ENCODE measurements around the gene GNG7.

GNG7 gene

DNA sequence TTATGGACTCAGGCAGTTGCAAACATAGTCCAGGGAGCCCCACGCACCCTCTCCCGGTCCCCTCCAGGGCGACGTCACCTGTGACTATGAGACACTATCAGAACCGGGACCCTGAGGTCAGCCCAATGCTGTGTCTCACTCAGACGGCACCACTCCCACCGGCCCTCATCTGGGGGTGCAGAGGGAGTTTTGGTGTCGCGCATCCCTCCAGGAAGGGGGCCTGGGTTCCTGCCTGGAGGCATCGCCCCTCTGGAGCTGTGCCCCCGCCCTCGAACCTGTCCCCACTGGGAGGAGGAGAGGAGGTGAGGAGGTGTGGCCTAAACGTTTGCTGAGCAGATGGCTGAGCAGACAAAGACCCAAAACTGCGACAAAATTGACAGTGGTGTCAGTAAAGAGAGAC, 175.3 kb downstream of the GNG7 start:
- TF ChIP-seq, protein P1, sequence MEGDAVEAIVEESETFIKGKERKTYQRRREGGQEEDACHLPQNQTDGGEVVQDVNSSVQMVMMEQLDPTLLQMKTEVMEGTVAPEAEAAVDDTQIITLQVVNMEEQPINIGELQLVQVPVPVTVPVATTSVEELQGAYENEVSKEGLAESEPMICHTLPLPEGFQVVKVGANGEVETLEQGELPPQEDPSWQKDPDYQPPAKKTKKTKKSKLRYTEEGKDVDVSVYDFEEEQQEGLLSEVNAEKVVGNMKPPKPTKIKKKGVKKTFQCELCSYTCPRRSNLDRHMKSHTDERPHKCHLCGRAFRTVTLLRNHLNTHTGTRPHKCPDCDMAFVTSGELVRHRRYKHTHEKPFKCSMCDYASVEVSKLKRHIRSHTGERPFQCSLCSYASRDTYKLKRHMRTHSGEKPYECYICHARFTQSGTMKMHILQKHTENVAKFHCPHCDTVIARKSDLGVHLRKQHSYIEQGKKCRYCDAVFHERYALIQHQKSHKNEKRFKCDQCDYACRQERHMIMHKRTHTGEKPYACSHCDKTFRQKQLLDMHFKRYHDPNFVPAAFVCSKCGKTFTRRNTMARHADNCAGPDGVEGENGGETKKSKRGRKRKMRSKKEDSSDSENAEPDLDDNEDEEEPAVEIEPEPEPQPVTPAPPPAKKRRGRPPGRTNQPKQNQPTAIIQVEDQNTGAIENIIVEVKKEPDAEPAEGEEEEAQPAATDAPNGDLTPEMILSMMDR (IDR thresholded peaks at IDR 0.05; ENCODE audit: poor library complexity, severe bottlenecking) = no peak
- Histone ChIP-seq H3K9me3 (ENCODE audit: severe bottlenecking) (no peaks in the 10 kb centered on the region), H3K27me3 (ENCODE audit: insufficient read depth, poor library complexity, severe bottlenecking) (no peaks in the 10 kb centered on the region), H3K36me3 (ENCODE audit: low read depth) (no peaks in the 10 kb centered on the region), H3K4me1 (ENCODE audit: insufficient read depth, poor library complexity, severe bottlenecking) (peaks cover 21% of the 10 kb centered on the region), H3K27ac (ENCODE audit: poor library complexity, severe bottlenecking) (peak overlapping the region; percentile 94), H3K4me3 (ENCODE audit: severe bottlenecking) (no peak overlapping the region)
- ATAC-seq (ENCODE audit: low read depth) (no peak), DNase-seq (ENCODE audit: low spot score) (no peak)

DNA sequence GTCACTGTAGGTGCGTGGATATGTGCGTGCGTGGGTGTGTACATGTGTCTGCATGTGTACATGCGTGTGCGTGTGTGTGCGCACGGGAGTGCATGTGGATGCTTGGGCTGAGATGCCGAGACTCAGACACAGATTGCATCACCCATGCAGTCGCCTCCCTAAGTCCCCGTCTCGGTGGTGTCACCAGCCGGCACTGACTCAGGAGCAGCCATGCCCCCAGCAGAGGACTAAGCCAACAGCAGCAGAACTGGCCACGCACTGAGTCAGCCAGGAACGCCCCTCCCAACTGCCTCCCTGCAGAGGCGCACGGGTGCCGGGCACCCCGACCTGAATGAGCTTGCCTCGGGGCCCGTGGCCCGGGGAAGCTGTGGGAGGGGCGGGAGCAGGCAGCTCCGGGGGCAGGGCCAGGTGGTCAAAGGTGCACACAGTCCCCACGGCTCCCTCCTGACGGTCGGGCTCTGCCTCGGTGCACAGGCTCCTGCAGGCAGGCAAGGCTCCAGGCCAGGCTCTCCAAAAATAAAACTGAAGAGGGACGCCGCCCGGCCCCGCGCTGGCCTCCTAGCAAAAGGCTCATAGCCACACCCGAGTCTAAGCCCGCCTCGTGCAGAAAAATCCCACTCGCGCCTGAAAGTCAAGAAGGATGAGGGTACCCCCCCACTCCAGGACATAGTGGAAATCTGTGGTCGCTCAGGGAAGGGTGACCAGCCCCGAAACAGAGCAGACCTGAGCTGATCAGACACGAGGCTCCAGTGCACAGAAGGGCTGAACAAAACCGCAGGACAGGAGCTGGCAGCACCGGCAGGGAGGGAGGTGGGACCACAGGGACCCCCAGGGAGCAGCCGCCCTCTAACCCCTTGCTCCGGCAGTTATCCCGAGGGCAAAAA, 177.4 kb downstream of the GNG7 start:
- TF ChIP-seq, protein P1 (IDR thresholded peaks at IDR 0.05; ENCODE audit: poor library complexity, severe bottlenecking) = no peak
- DNase-seq (ENCODE audit: low spot score) = no peak
- H3K36me3 ChIP-seq (ENCODE audit: low read depth) = no peaks in the 10 kb centered on the region
- H3K9me3 ChIP-seq (ENCODE audit: severe bottlenecking) = no peaks in the 10 kb centered on the region
- peak overlapping the region; percentile 9 for H3K4me3 ChIP-seq (ENCODE audit: severe bottlenecking)
- peak; percentile 70 for ATAC-seq (ENCODE audit: low read depth)
- no peaks in the 10 kb centered on the region for H3K27me3 ChIP-seq (ENCODE audit: insufficient read depth, poor library complexity, severe bottlenecking)
- H3K4me1 ChIP-seq (ENCODE audit: insufficient read depth, poor library complexity, severe bottlenecking) = peaks cover 20% of the 10 kb centered on the region
- H3K27ac ChIP-seq (ENCODE audit: poor library complexity, severe bottlenecking) = peak overlapping the region; percentile 77

DNA sequence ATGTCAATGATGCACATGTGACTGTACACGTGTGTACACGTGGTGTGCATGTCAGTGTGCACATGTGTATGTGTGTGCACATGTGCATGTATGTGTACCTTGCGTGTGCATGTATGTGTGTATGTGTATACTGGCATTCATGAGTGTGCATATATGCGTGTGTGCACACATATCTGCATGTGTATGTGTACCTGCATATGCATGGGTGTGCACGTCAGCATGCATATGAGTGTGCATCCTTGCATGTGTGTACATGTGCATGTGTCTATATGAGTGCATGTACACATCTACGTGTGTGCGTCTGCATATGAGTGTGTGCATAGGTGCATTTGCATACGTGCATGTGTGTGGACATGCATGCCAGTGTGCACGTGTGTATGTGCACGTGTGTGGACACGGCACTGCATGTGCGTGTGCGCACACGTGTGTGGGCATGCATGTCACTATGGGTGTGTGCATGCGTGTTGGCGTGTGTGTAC, 178.1 kb downstream of the GNG7 start:
- no peak for DNase-seq (ENCODE audit: low spot score)
- Histone ChIP-seq H3K9me3 (ENCODE audit: severe bottlenecking) (no peaks in the 10 kb centered on the region), H3K4me3 (ENCODE audit: severe bottlenecking) (no peak overlapping the region), H3K4me1 (ENCODE audit: insufficient read depth, poor library complexity, severe bottlenecking) (peaks cover 14% of the 10 kb centered on the region), H3K36me3 (ENCODE audit: low read depth) (no peaks in the 10 kb centered on the region), H3K27me3 (ENCODE audit: insufficient read depth, poor library complexity, severe bottlenecking) (no peaks in the 10 kb centered on the region), H3K27ac (ENCODE audit: poor library complexity, severe bottlenecking) (peak overlapping the region; percentile 77)
- ATAC-seq (ENCODE audit: low read depth) = no peak
- TF ChIP-seq, protein P1 (IDR thresholded peaks at IDR 0.05; ENCODE audit: poor library complexity, severe bottlenecking) = no peak

DNA sequence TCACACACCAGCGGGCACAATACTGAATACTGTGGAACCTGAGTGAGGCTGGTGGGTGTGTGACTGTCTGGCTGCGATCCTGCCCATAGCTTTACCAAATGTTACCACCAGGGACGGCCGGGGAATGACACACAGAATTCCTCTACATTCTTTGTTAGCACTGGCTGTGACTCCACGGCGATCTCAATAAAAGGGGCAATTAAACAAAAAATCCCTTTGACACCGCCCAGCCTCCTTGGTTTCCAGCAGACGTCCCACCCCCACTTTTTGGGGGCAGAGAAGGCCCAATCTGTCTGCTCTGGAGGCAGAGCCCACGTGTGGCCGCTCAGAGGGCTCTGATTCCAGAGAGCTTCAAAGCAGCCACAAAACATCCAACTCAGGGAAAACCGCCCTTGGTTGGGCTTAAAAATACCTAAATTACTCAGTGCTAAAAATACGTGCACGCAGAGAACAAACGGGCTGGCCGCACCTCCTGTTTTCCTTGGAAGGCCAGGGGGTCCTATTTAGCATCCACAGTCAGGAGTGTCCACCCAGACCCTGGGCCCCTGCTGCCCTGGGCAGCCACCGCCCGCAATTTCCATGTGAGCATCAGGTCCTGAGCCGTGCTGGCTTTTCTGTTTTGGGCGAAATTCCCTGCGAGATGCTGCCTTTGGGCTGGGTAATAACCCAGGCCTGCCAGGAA, 178.7 kb downstream of the GNG7 start:
- H3K27me3 ChIP-seq (ENCODE audit: insufficient read depth, poor library complexity, severe bottlenecking) = no peaks in the 10 kb centered on the region
- no peaks in the 10 kb centered on the region for H3K9me3 ChIP-seq (ENCODE audit: severe bottlenecking)
- H3K4me1 ChIP-seq (ENCODE audit: insufficient read depth, poor library complexity, severe bottlenecking) = peaks cover 7% of the 10 kb centered on the region
- ATAC-seq (ENCODE audit: low read depth) (no peak), DNase-seq (ENCODE audit: low spot score) (no peak)
- no peaks in the 10 kb centered on the region for H3K36me3 ChIP-seq (ENCODE audit: low read depth)
- H3K4me3 ChIP-seq (ENCODE audit: severe bottlenecking) = no peak overlapping the region
- H3K27ac ChIP-seq (ENCODE audit: poor library complexity, severe bottlenecking) = peak overlapping the region; percentile 77
- TF ChIP-seq, protein P1 (IDR thresholded peaks at IDR 0.05; ENCODE audit: poor library complexity, severe bottlenecking) = no peak
